Transverse colon (tissue), 4 donors: ENCODE results near the gene STX12. TPM values are rescaled to one million over a fixed set of nuclear protein-coding genes. Genes with fewer than 3 reads are reported as not detected.

Experiments
- DNase-seq: peaks from one replicate; pipeline ENCODE4 v3.0.0-alpha.2; 2019
- H3K27ac ChIP-seq, 4 donors: fragments of 200-600 bp; sonication (generic); 2 replicates each; pipeline ENCODE4 v1.5.1; 2016 to 2018; ENCODE audit warnings: inconsistent platforms in 4 of 4
- H3K27me3 ChIP-seq: fragments of 200-600 bp; sonication (generic); 2 replicates; pipeline ENCODE4 v1.5.1; 2017; ENCODE audit warnings: inconsistent platforms
- H3K36me3 ChIP-seq, 4 donors: fragments of 200-600 bp; sonication (generic); 2 replicates each; pipeline ENCODE4 v1.5.1; 2017 to 2019; ENCODE audit warnings: inconsistent platforms in 4 of 4
- H3K4me1 ChIP-seq, 4 donors: fragments of 200-600 bp; sonication (generic); 2 replicates each; pipeline ENCODE4 v1.5.1; 2017 to 2020; ENCODE audit warnings: inconsistent platforms in 4 of 4
- H3K4me3 ChIP-seq, 4 donors: fragments of 200-600 bp; sonication (generic); 1 replicate in 1 of 4; 2 replicates in 3 of 4; pipeline versions ENCODE4 v1.5.1 to v1.6.1; 2017 to 2019; ENCODE audit warnings: inconsistent platforms in 4 of 4
- H3K9me3 ChIP-seq, 2 donors: fragments of 200-600 bp; sonication (generic); 2 replicates each; pipeline ENCODE4 v1.5.1; 2017 to 2019; ENCODE audit warnings: inconsistent platforms in 2 of 2
- EP300 ChIP-seq: sonication (generic); formaldehyde crosslinking; IDR thresholded peaks from one replicate; pipeline ENCODE4 v1.6.1; 2017; ENCODE audit warnings: antibody characterized with exemption, low read depth
- POLR2A ChIP-seq: fragments of 450-650 bp; IDR thresholded peaks from one replicate; pipeline ENCODE4 v1.6.1; 2016; ENCODE audit warnings: antibody characterized with exemption, mild to moderate bottlenecking, moderate library complexity
- POLR2AphosphoS5 ChIP-seq, 3 donors: sonication (generic); formaldehyde crosslinking; IDR thresholded peaks; one replicate each; pipeline ENCODE4 v1.6.1; 2016; ENCODE audit warnings: antibody characterized with exemption in 3 of 3
- WGBS, 2 donors: methylation state at CpG; one replicate each; pipeline ENCODE4 v1.1.5; 2018; ENCODE audit warnings: low coverage in 1 of 2; 5-methylcytosine and 5-hydroxymethylcytosine counted together
- in situ Hi-C, 4 donors: fragments of 200-750 bp; cut with MboI; loops; one replicate each; pipeline versions ENCODE4 v1.15.0 to v1.15.1; 2017; ENCODE audit warnings: low sequenced_read_pairs in 3 of 4, low pct_ligation_motif_present in 1 of 4, low pct_unique_long_range_greater_than_20kb in 1 of 4
- intact Hi-C: fragments of 100-400 bp; cut with DNase I; formaldehyde crosslinking; loops from one replicate; pipeline ENCODE4 v1.15.1; 2023; ENCODE audit warnings: low total_unique reads
- total RNA-seq, 4 donors: library from RNA; depleted of rRNA; stranded (reverse); fragments of >200 nt; gene quantifications; one replicate each; pipeline ENCODE4 v1.1.0, GENCODE V29; 2016
- TF ChIP-seq, protein P1 (sequence below), 5 experiments: fragments of 200-600 bp in 3 of 5; fragments of 450-650 bp in 2 of 5; sonication (generic) in 3 of 5; IDR thresholded peaks; 1 replicate in 2 of 5; 2 replicates in 3 of 5; pipeline ENCODE4 v1.5.1; 2016 to 2017; ENCODE audit warnings: antibody characterized with exemption in 5 of 5, inconsistent platforms in 3 of 5, mild to moderate bottlenecking in 2 of 5, moderate library complexity in 1 of 5

The STX12 gene
- total RNA-seq, 4 donors from 2014 or later = 11.3 to 65.3 (median 47.6) TPM

DNA sequence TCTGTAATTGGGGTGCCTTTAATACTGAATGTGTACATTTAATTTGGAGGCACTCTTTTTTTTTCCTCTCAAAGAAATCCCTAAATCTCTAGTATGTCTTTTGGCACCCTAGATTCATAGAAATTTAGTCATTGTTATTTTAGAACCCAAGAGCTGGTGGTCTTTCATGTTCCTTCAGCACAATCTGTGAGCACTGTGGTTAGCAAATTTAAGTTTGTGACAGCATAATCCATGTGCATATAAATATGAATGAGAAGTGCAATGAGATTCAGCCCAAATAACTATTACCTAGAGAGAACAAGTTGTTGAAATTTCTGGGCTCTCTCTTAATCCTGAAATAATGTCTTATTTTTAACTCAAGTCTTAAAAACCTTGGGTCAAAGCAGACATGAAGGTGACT is 62.0 kb downstream of the STX12 start:
- H3K9me3 ChIP-seq = no peaks in the 10 kb centered on the region
- H3K4me3 ChIP-seq = no peak overlapping the region
- peaks cover 7 to 16% (median 12%) of the 10 kb centered on the region in 4 donors for H3K4me1 ChIP-seq
- no peak for TF ChIP-seq POLR2A
- TF ChIP-seq POLR2AphosphoS5 (IDR thresholded peaks at IDR 0.05) = no peak
- TF ChIP-seq, protein P1, sequence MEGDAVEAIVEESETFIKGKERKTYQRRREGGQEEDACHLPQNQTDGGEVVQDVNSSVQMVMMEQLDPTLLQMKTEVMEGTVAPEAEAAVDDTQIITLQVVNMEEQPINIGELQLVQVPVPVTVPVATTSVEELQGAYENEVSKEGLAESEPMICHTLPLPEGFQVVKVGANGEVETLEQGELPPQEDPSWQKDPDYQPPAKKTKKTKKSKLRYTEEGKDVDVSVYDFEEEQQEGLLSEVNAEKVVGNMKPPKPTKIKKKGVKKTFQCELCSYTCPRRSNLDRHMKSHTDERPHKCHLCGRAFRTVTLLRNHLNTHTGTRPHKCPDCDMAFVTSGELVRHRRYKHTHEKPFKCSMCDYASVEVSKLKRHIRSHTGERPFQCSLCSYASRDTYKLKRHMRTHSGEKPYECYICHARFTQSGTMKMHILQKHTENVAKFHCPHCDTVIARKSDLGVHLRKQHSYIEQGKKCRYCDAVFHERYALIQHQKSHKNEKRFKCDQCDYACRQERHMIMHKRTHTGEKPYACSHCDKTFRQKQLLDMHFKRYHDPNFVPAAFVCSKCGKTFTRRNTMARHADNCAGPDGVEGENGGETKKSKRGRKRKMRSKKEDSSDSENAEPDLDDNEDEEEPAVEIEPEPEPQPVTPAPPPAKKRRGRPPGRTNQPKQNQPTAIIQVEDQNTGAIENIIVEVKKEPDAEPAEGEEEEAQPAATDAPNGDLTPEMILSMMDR (IDR thresholded peaks at IDR 0.05) = no peak
- TF ChIP-seq EP300 = no peak
- intact Hi-C loops = no loop called here
- DNase-seq = no peak
- no peak overlapping the region for H3K27ac ChIP-seq
- in situ Hi-C loops = no loop called here
- H3K36me3 ChIP-seq = peaks cover 0 to 37% (median 14%) of the 10 kb centered on the region in 4 donors
- H3K27me3 ChIP-seq = no peaks in the 10 kb centered on the region

GRCh38 chr1:27835501-27835900 is 62.5 kb downstream of the STX12 start:
- H3K36me3 ChIP-seq = peaks cover 0 to 41% (median 16%) of the 10 kb centered on the region in 4 donors
- intact Hi-C loops (no loop called here), in situ Hi-C loops (no loop called here)
- H3K4me3 ChIP-seq = no peak overlapping the region
- H3K27ac ChIP-seq = no peak overlapping the region
- TF ChIP-seq POLR2AphosphoS5 (IDR thresholded peaks at IDR 0.05) (no peak), EP300 (no peak), POLR2A (no peak)
- TF ChIP-seq, protein P1 (IDR thresholded peaks at IDR 0.05) = no peak
- H3K27me3 ChIP-seq = no peaks in the 10 kb centered on the region
- H3K9me3 ChIP-seq = no peaks in the 10 kb centered on the region
- no peak for DNase-seq
- peaks cover 7 to 16% (median 12%) of the 10 kb centered on the region in 4 donors for H3K4me1 ChIP-seq
- WGBS, 2 donors = 93 to 100% methylated on average over 1 of the region's 1 CpG

GRCh38 chr1:27849951-27850350 is 76.9 kb downstream of the STX12 start:
- Histone ChIP-seq H3K27me3 (no peaks in the 10 kb centered on the region), H3K9me3 (no peaks in the 10 kb centered on the region), H3K4me1 (no peaks in the 10 kb centered on the region), H3K4me3 (no peak overlapping the region), H3K27ac (no peak overlapping the region), H3K36me3 (peaks cover 0 to 57% (median 27%) of the 10 kb centered on the region in 4 donors)
- in situ Hi-C loops = loop anchor here in 2 of 4 donors (25.0 kb wide), 2 partner anchors 137 to 362 kb away; no protein-coding TSS in a partner anchor
- TF ChIP-seq POLR2A = no peak
- TF ChIP-seq, protein P1 (IDR thresholded peaks at IDR 0.05) = no peak
- TF ChIP-seq EP300 = no peak
- no peak for TF ChIP-seq POLR2AphosphoS5 (IDR thresholded peaks at IDR 0.05)
- DNase-seq = no peak
- 98% methylated on average over 7 of the region's 7 CpGs; no CpG with 5 or more reads in 1 of the 2 donors for WGBS, 2 donors
- intact Hi-C loops = loop anchor here (10.0 kb wide), 1 partner anchor 1855 kb away; no protein-coding TSS in a partner anchor

- Histone ChIP-seq H3K27ac (no peak overlapping the region), H3K4me3 (no peak overlapping the region), H3K27me3 (no peaks in the 10 kb centered on the region), H3K36me3 (peaks cover 0 to 18% (median 9%) of the 10 kb centered on the region in 4 donors), H3K4me1 (peaks cover 0 to 7% (median 2%) of the 10 kb centered on the region in 4 donors), H3K9me3 (no peaks in the 10 kb centered on the region)
- 83 to 85% methylated on average over 4 to 6 of the region's 6 CpGs for WGBS, 2 donors
- TF ChIP-seq, protein P1 (IDR thresholded peaks at IDR 0.05) = no peak
- TF ChIP-seq POLR2A (no peak), POLR2AphosphoS5 (IDR thresholded peaks at IDR 0.05) (no peak), EP300 (no peak)
- no peak for DNase-seq
- in situ Hi-C loops (loop anchor here in 3 of 4 donors (5.0 to 25.0 kb wide), 3 partner anchors 122 to 357 kb away; no protein-coding TSS in a partner anchor), intact Hi-C loops (loop anchor here (10.0 kb wide), 1 partner anchor 1850 kb away; no protein-coding TSS in a partner anchor)
These were observed 82.1 kb downstream of the STX12 start for GRCh38 chr1:27855085-27855484.
